CD4-positive, alpha-beta T cell treated with Interleukin-2 at 100 ng/mL for 4 hours (primary cell): Measurements from ENCODE around the gene FBXO15.

Source experiments
- DNase-seq: peaks from one replicate; pipeline ENCODE4 v3.0.0-alpha.2; 2020; ENCODE audit warnings: low spot score

FBXO15 gene

GRCh38 chr18:74147779-74148542 lies at the start of gene FBXO15, which contains the start of gene TIMM21:
Gene FBXO15, minus strand, starts transcription at chr18:74147834. Its CDS starts 49 bp downstream, at chr18:74147785.
Gene TIMM21, plus strand, starts transcription at chr18:74148523. Its CDS starts 286 bp downstream, at chr18:74148809.
- peak; percentile 96 for DNase-seq

GRCh38 chr18:74196220-74197119 lies 48.8 kb upstream of the FBXO15 start:
- DNase-seq = peak; percentile 75

GRCh38 chr18:74194691-74195090 lies 47.1 kb upstream of the FBXO15 start:
- DNase-seq = no peak

- DNase-seq = no peak
These were observed 43.9 kb upstream of the FBXO15 start for GRCh38 chr18:74191577-74191976.

- no peak for DNase-seq
These were observed 42.5 kb upstream of the FBXO15 start for GRCh38 chr18:74190086-74190485.

GRCh38 chr18:74186661-74187060 lies 39.0 kb upstream of the FBXO15 start:
- DNase-seq = no peak

GRCh38 chr18:74185860-74186259 lies 38.2 kb upstream of the FBXO15 start:
- DNase-seq = no peak

- no peak for DNase-seq
These were observed 37.2 kb upstream of the FBXO15 start for GRCh38 chr18:74184875-74185274.

- DNase-seq = no peak
These were observed 35.5 kb upstream of the FBXO15 start for GRCh38 chr18:74183130-74183529.

GRCh38 chr18:74182335-74182734 lies 34.7 kb upstream of the FBXO15 start:
- DNase-seq = no peak

- DNase-seq = no peak
These were observed 32.1 kb upstream of the FBXO15 start for GRCh38 chr18:74179623-74180199.

GRCh38 chr18:74178884-74179283 lies 31.2 kb upstream of the FBXO15 start:
- DNase-seq = no peak

GRCh38 chr18:74175658-74176057 lies 28.0 kb upstream of the FBXO15 start:
- no peak for DNase-seq

GRCh38 chr18:74173434-74173750 lies 25.8 kb upstream of the FBXO15 start:
- DNase-seq = no peak

GRCh38 chr18:74172697-74173433 lies 25.2 kb upstream of the FBXO15 start:
- no peak for DNase-seq

- DNase-seq = no peak
These were observed 24.4 kb upstream of the FBXO15 start for GRCh38 chr18:74171910-74172606.

GRCh38 chr18:74166386-74166785 lies 18.8 kb upstream of the FBXO15 start:
- no peak for DNase-seq

GRCh38 chr18:74163019-74163660 lies 15.5 kb upstream of the FBXO15 start:
- DNase-seq = no peak

GRCh38 chr18:74155276-74155675 lies 7.6 kb upstream of the FBXO15 start:
- DNase-seq = no peak

- DNase-seq = no peak
These were observed 7.1 kb upstream of the FBXO15 start for GRCh38 chr18:74154716-74155115.

GRCh38 chr18:74153793-74154192 lies 6.2 kb upstream of the FBXO15 start:
- no peak for DNase-seq
